ENCODE results near the gene PREP. TPM values are rescaled to one million over a fixed set of nuclear protein-coding genes. Genes with fewer than 3 reads are reported as not detected.

The PREP gene
- total and polyA plus RNA-seq, 2 of the 8 experiments (the other 6 are each of a cell fraction or from before 2014, with no cell fraction given) = 26.8 to 70.0 TPM

DNA sequence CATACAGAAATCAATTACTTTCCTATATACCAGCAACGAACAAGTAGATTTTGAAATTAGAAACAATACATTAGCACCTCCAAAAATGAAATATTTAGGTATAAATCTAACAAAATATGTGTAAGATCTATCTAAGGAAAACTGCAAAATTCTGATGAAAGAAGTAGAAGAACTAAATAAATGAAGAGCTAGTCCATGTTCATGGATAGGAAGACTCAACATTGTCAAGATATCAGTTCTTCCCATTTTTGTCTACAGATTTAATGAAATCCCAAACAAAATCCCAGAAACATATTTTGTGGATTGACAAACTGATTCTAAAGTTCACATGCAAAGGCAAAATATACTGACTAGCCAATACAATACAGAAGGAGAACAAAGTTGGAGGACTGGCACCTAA is 33.7 kb downstream of the PREP start:
- Histone ChIP-seq H4K8ac (ENCODE audit: extremely low read depth, insufficient read depth, low read length) (no peak overlapping the region), H4K5ac (ENCODE audit: insufficient read length, low read depth, low read length) (no peak overlapping the region), H3K4me3 (ENCODE audit: extremely low read depth in 1 of 4, insufficient read depth in 2 of 4, low read depth in 3 of 4, low read length in 4 of 4) (no peak overlapping the region), H4K20me1 (replicated peaks in 1 of 2; ENCODE audit: control insufficient read depth in 1 of 2, insufficient read depth in 2 of 2, low read length in 2 of 2) (peaks cover 0 to 1% of the 10 kb centered on the region in 2 experiments), H3K9ac (replicated peaks in 1 of 4; ENCODE audit: extremely low read depth in 1 of 4, low read depth in 3 of 4, low read length in 3 of 4) (no peak overlapping the region), H4K91ac (replicated peaks; ENCODE audit: insufficient read length, low read length) (no peak overlapping the region), H3K27me3 (replicated peaks in 1 of 4; ENCODE audit: control insufficient read depth in 3 of 4, extremely low read depth in 1 of 4, insufficient read depth in 3 of 4, low read length in 3 of 4) (peaks cover 0 to 1% (median 0%) of the 10 kb centered on the region in 4 experiments; a peak in 1 of 7 replicates), H3K79me2 (ENCODE audit: control insufficient read depth in 1 of 2, insufficient read depth in 2 of 2, low read length in 2 of 2) (no peaks in the 10 kb centered on the region), H3K18ac (ENCODE audit: extremely low read depth, low read length) (no peak overlapping the region), H3K27ac (ENCODE audit: low read depth, low read length) (no peak overlapping the region), H2AFZ (ENCODE audit: low read length) (no peak overlapping the region), H2BK5ac (ENCODE audit: low read depth, low read length) (no peak overlapping the region), H3K36me3 (ENCODE audit: control insufficient read depth in 2 of 4, insufficient read depth in 4 of 4, low read length in 3 of 4) (peaks cover 6 to 16% (median 16%) of the 10 kb centered on the region in 4 experiments; a peak in 7 of 8 replicates), H3K9me3 (ENCODE audit: insufficient read depth in 2 of 2, low read depth in 1 of 2, low read length in 1 of 2) (no peaks in the 10 kb centered on the region), H3K23me2 (ENCODE audit: low read depth, low read length) (no peaks in the 10 kb centered on the region), H3K23ac (ENCODE audit: insufficient read length) (no peak overlapping the region), H3K79me1 (ENCODE audit: low read depth, low read length) (no peaks in the 10 kb centered on the region), H3K4ac (replicated peaks; ENCODE audit: insufficient read length, low read depth, low read length) (no peak overlapping the region), H3K14ac (ENCODE audit: insufficient read length) (no peak overlapping the region), H2BK120ac (replicated peaks; ENCODE audit: low read depth, low read length) (no peak overlapping the region), H3K4me2 (ENCODE audit: insufficient read depth in 1 of 2, low read depth in 2 of 2, low read length in 2 of 2) (no peak overlapping the region), H2AK5ac (ENCODE audit: low read depth, low read length) (no peak overlapping the region), H2BK12ac (ENCODE audit: low read depth, low read length) (no peak overlapping the region), H3K4me1 (replicated peaks in 1 of 4; ENCODE audit: control insufficient read depth in 3 of 4, insufficient read depth in 4 of 4, low read length in 3 of 4) (no peaks in the 10 kb centered on the region), H2BK15ac (ENCODE audit: low read length) (no peak overlapping the region), H3K56ac (replicated peaks; ENCODE audit: insufficient read length, low read depth, low read length) (no peak overlapping the region), H2BK20ac (ENCODE audit: low read length) (no peak overlapping the region)
- POLR2A ChIA-PET (ENCODE audit: partially characterized antibody) = interaction anchor here (1.1 kb wide), 1 partner anchor 10 kb away, joined by 3 read pairs; no protein-coding TSS in a partner anchor
- DNase-seq (ENCODE audit: low read depth in 1 of 2, low spot score in 2 of 2) (no peak), FAIRE-seq (no peak)
- 85% methylated on average over 1 of the region's 1 CpG; no CpG with 5 or more reads in 1 of the 2 experiments for WGBS, 2 experiments (ENCODE audit: extremely low coverage in 1 of 2, insufficient coverage in 1 of 2, insufficient read length in 1 of 2, insufficient replicate concordance in 2 of 2, low coverage in 1 of 2, low lambda C conversion rate in 2 of 2, missing lambda C conversion rate in 1 of 2)
- CTCF ChIA-PET (ENCODE audit: partially characterized antibody) = interaction anchor here (1.1 kb wide), 1 partner anchor 62 kb away, joined by 3 read pairs; no protein-coding TSS in a partner anchor
- TF ChIP-seq SP2 (IDR thresholded peaks at IDR 0.05; ENCODE audit: low read length) (no peak), TAF7 (optimal IDR thresholded peaks at IDR 0.05; ENCODE audit: borderline replicate concordance, low read depth, low read length) (no peak), MAX (IDR thresholded peaks at IDR 0.05) (no peak), CTBP2 (IDR thresholded peaks at IDR 0.05; ENCODE audit: borderline replicate concordance, insufficient read depth, insufficient read length, low read length) (no peak), EZH2 (IDR thresholded peaks at IDR 0.05; ENCODE audit: low read depth, low read length, severe bottlenecking) (no peak)

Measured in H1 (cell line).